ENCODE data around the gene KMO. TPM values are rescaled to one million over a fixed set of nuclear protein-coding genes. Genes with fewer than 3 reads are reported as not detected.

Gene KMO
- total RNA-seq, 1 experiment from 2014 or later: 0.29 TPM

GRCh38 chr1:241630899-241631298 lies 98.7 kb downstream of the KMO start:
- no peak overlapping the region for H3K27ac ChIP-seq (ENCODE audit: low read length)
- intact Hi-C loops (cut with micrococcal nuclease): no loop called here
- ChIA-PET POLR2A (ENCODE audit: unreplicated experiment) (no interaction called here), CTCF (no interaction called here)
- peaks cover 44% of the 10 kb centered on the region for H3K79me2 ChIP-seq (ENCODE audit: low read length)
- no peaks in the 10 kb centered on the region for H3K9me3 ChIP-seq (ENCODE audit: low read length)
- H2AFZ ChIP-seq (ENCODE audit: low read length): no peak overlapping the region
- peaks cover 26% of the 10 kb centered on the region for H3K36me3 ChIP-seq (ENCODE audit: low read depth, low read length)
- ATAC-seq (no peak), DNase-seq (no peak)
- peaks cover 15% of the 10 kb centered on the region for H3K4me1 ChIP-seq (ENCODE audit: insufficient read depth, low read length)
- H4K20me1 ChIP-seq (ENCODE audit: low read length): peaks cover 1% of the 10 kb centered on the region; the same call in 1 of the 2 replicates
- no peak overlapping the region for H3K4me2 ChIP-seq (ENCODE audit: low read length)
- BruUV-seq (replicated peaks): no TSS peak
- no peak overlapping the region for H3K4me3 ChIP-seq (ENCODE audit: low read length)
- H3F3A ChIP-seq (ENCODE audit: low read length, unreplicated experiment): no peaks in the 10 kb centered on the region
- TF ChIP-seq, protein P1, sequence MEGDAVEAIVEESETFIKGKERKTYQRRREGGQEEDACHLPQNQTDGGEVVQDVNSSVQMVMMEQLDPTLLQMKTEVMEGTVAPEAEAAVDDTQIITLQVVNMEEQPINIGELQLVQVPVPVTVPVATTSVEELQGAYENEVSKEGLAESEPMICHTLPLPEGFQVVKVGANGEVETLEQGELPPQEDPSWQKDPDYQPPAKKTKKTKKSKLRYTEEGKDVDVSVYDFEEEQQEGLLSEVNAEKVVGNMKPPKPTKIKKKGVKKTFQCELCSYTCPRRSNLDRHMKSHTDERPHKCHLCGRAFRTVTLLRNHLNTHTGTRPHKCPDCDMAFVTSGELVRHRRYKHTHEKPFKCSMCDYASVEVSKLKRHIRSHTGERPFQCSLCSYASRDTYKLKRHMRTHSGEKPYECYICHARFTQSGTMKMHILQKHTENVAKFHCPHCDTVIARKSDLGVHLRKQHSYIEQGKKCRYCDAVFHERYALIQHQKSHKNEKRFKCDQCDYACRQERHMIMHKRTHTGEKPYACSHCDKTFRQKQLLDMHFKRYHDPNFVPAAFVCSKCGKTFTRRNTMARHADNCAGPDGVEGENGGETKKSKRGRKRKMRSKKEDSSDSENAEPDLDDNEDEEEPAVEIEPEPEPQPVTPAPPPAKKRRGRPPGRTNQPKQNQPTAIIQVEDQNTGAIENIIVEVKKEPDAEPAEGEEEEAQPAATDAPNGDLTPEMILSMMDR (conservative IDR thresholded peaks at IDR 0.05; ENCODE audit: low read depth, low read length): no peak
- no peak for TF ChIP-seq EZH2 (IDR thresholded peaks at IDR 0.05; ENCODE audit: low read length, unreplicated experiment)
- TF ChIP-seq EZH2phosphoT487 (IDR thresholded peaks at IDR 0.05; ENCODE audit: borderline replicate concordance, low read length): no peak
- no peaks in the 10 kb centered on the region for H3K9me2 ChIP-seq (replicated peaks; ENCODE audit: low read length)
- H3K27me3 ChIP-seq (ENCODE audit: low read length): no peaks in the 10 kb centered on the region
- no peak overlapping the region for H3K9ac ChIP-seq (ENCODE audit: low read length)

DNA sequence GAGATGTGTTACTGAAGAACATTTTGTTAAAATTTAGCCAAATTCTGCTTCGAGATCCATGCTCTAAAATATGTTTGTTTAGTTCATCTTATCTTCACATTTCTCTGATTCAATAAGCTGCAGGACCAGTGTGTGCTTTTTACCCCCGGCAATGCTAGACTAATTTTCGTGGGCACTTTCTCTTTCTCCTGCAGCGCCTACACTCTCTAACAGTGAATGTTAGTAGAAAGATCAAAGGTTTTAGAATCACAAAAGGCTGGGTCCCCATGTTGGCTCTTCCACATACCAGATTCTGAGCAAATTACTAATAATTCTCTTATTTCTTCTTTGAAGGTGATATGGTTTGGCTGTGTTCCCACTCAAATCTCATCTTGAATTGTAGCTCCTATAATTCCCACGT lies 99.5 kb downstream of the KMO start:
- Histone ChIP-seq H3K9me3 (ENCODE audit: low read length) (no peaks in the 10 kb centered on the region), H3K79me2 (ENCODE audit: low read length) (peaks cover 52% of the 10 kb centered on the region), H3K27me3 (ENCODE audit: low read length) (no peaks in the 10 kb centered on the region), H3K9me2 (replicated peaks; ENCODE audit: low read length) (no peaks in the 10 kb centered on the region), H3F3A (ENCODE audit: low read length, unreplicated experiment) (no peaks in the 10 kb centered on the region), H3K36me3 (ENCODE audit: low read depth, low read length) (peaks cover 31% of the 10 kb centered on the region), H3K4me1 (ENCODE audit: insufficient read depth, low read length) (peaks cover 16% of the 10 kb centered on the region), H4K20me1 (ENCODE audit: low read length) (peaks cover 9% of the 10 kb centered on the region), H3K9ac (ENCODE audit: low read length) (no peak overlapping the region), H3K4me2 (ENCODE audit: low read length) (no peak overlapping the region), H2AFZ (ENCODE audit: low read length) (no peak overlapping the region), H3K4me3 (ENCODE audit: low read length) (no peak overlapping the region), H3K27ac (ENCODE audit: low read length) (no peak overlapping the region)
- POLR2A ChIA-PET (ENCODE audit: unreplicated experiment): no interaction called here
- DNase-seq (no peak), ATAC-seq (no peak)
- no TSS peak for BruUV-seq (replicated peaks)
- CTCF ChIA-PET: no interaction called here
- intact Hi-C loops (cut with micrococcal nuclease): no loop called here
- TF ChIP-seq, protein P1 (conservative IDR thresholded peaks at IDR 0.05; ENCODE audit: low read depth, low read length): no peak
- TF ChIP-seq EZH2 (IDR thresholded peaks at IDR 0.05; ENCODE audit: low read length, unreplicated experiment) (no peak), EZH2phosphoT487 (IDR thresholded peaks at IDR 0.05; ENCODE audit: borderline replicate concordance, low read length) (no peak)

DNA sequence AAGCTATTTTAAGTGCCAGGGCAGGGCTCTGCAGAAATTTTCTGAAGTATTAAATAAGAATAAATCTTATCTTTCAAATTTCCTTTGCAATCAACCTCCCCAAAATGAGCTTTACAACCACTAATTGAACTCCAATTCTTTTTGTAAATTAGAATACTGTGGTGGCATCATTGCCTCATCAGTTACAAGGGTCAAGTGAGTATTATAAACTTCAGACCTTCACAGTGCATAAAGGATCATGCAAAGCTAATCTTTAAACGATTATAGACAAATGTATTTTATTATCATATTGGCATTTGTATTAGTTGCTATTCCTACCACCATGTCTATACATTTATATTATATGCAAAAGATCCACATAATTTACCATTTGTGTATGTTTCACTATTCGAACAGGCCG lies 100.8 kb downstream of the KMO start:
- ATAC-seq (no peak), DNase-seq (no peak)
- no peaks in the 10 kb centered on the region for H3K9me3 ChIP-seq (ENCODE audit: low read length)
- peaks cover 65% of the 10 kb centered on the region for H3K79me2 ChIP-seq (ENCODE audit: low read length)
- no peak overlapping the region for H3K4me2 ChIP-seq (ENCODE audit: low read length)
- intact Hi-C loops (cut with micrococcal nuclease): no loop called here
- no TSS peak for BruUV-seq (replicated peaks)
- TF ChIP-seq EZH2 (IDR thresholded peaks at IDR 0.05; ENCODE audit: low read length, unreplicated experiment): no peak
- no peak for TF ChIP-seq EZH2phosphoT487 (IDR thresholded peaks at IDR 0.05; ENCODE audit: borderline replicate concordance, low read length)
- TF ChIP-seq, protein P1 (conservative IDR thresholded peaks at IDR 0.05; ENCODE audit: low read depth, low read length): no peak
- POLR2A ChIA-PET (ENCODE audit: unreplicated experiment): no interaction called here
- H3K9ac ChIP-seq (ENCODE audit: low read length): no peak overlapping the region
- peaks cover 21% of the 10 kb centered on the region for H3K4me1 ChIP-seq (ENCODE audit: insufficient read depth, low read length)
- H3F3A ChIP-seq (ENCODE audit: low read length, unreplicated experiment): no peaks in the 10 kb centered on the region
- no peak overlapping the region for H2AFZ ChIP-seq (ENCODE audit: low read length)
- no peak overlapping the region for H3K27ac ChIP-seq (ENCODE audit: low read length)
- CTCF ChIA-PET: interaction anchor here (0.6 kb wide), 1 partner anchor 123 kb away, joined by 3 read pairs; no protein-coding TSS in a partner anchor
- no peaks in the 10 kb centered on the region for H3K9me2 ChIP-seq (replicated peaks; ENCODE audit: low read length)
- H4K20me1 ChIP-seq (ENCODE audit: low read length): peaks cover 22% of the 10 kb centered on the region
- no peak overlapping the region for H3K4me3 ChIP-seq (ENCODE audit: low read length)
- H3K27me3 ChIP-seq (ENCODE audit: low read length): no peaks in the 10 kb centered on the region
- H3K36me3 ChIP-seq (ENCODE audit: low read depth, low read length): peaks cover 31% of the 10 kb centered on the region
